Measurements from ENCODE around the gene CIRBP. TPM values are rescaled to one million over a fixed set of nuclear protein-coding genes. Genes with fewer than 3 reads are reported as not detected.

Gene CIRBP
- total RNA-seq, 3 donors from 2014 or later = 281 to 507 (median 300) TPM

DNA sequence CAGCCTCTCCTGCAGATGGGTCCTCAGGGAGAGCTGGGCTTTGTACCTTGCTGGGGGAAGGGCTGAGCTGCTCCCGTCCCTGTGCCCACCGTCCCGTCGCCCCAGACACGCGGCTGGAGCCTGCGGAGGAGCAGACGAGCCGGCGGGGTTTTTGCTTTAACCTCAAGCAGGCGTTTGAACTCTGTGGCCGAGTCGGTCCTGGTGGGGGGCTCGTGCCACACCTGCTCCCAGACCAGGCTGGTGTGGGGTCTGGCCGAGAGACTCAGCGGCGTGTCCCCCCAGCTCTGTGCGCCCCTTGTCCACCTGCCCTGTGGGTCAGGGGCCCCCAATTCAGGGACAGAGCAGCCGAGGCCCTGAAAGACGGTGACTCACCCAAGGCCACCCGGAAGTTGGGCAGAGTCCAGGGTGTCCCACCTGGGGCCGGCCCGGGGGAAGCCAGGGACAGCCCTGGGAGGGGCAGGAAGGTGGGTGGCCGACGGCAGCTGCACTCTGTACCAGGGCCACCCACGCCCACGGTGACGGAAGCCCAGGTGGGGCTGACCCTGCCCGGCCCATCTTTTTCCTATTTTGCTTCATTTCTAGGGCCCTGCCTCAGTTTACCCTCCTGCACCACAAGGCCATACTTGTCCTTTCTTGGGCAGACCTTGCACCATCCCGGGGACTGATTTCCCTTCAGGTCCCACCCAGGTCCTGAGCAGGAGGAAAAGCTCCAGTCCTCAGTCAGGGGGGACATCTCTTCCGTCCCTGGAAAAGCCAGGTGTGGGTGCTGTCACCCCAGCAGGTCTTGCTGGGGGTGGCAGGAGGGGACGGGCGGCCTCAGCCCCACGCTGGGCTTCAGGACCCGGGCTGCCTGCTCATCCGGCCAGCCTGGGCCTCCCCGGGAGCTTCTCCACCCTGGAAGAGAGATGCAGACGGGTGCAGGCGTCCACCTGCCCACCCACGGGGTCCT, 21.8 kb downstream of the CIRBP start:
- ATAC-seq = peak; percentile 85
- peaks cover 31% of the 10 kb centered on the region for H3K4me1 ChIP-seq (ENCODE audit: low read depth)

DNA sequence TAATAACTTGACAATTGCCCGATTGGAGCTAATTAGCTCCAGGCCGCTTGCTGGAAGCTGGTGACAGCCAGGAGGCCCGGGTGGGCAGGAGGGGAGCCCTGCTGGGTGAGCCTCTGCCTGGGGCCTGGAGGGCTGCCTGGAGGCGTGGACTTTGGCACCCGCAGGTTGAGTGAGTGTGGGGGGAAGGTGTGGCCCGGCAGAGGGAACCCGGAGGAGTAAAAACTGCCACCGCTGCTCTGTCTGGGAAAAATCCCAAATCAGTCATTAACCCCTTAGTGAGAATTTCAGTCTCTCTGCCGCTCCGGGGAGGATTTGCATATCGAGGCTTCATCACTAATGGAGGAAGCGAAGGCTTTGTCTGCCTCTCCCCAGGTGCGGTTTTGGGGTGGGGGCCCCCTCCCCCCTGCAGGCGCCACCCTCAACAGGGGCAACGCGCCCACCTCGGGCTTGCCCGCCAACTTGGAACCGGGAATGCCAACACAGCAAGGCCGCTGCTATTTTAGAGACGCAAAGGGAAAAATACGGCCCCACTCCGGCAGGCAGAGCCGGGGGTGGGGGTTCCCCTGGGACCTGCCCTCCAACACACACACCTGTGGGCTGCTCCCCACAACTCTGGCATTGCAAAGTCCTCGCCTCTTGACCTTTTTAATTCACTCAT, 22.8 kb downstream of the CIRBP start:
- TF ChIP-seq CTCF (IDR thresholded peaks at IDR 0.05) = no peak
- ATAC-seq (peak; percentile 68), DNase-seq (peak; percentile 59 to 75 (median 66))
- intact Hi-C loops (cut with DNase I, micrococcal nuclease) = no loop called here
- Histone ChIP-seq H3K4me3 (no peak overlapping the region), H3K4me1 (ENCODE audit: low read depth) (peaks cover 29% of the 10 kb centered on the region), H3K9me3 (no peaks in the 10 kb centered on the region), H3K36me3 (ENCODE audit: low read depth) (no peaks in the 10 kb centered on the region)

More for the DNA sequence above, 21.8 kb downstream of the CIRBP start:
- intact Hi-C loops (cut with DNase I, micrococcal nuclease) = no loop called here
- Histone ChIP-seq H3K36me3 (ENCODE audit: low read depth) (no peaks in the 10 kb centered on the region), H3K9me3 (no peaks in the 10 kb centered on the region), H3K4me3 (no peak overlapping the region)
- no peak for TF ChIP-seq CTCF (IDR thresholded peaks at IDR 0.05)
- DNase-seq = peak; percentile 75 to 89 (median 85)

- Histone ChIP-seq H3K36me3 (ENCODE audit: low read depth) (no peaks in the 10 kb centered on the region), H3K4me1 (ENCODE audit: low read depth) (peaks cover 24% of the 10 kb centered on the region), H3K9me3 (no peaks in the 10 kb centered on the region), H3K4me3 (no peak overlapping the region)
- ATAC-seq (peak; percentile 20), DNase-seq (peak in 1 of 3 donors; percentile 50)
- TF ChIP-seq CTCF (IDR thresholded peaks at IDR 0.05) = no peak
- intact Hi-C loops (cut with DNase I, micrococcal nuclease) = no loop called here
These were observed 23.5 kb downstream of the CIRBP start for GRCh38 chr19:1292419-1293151.

DNA sequence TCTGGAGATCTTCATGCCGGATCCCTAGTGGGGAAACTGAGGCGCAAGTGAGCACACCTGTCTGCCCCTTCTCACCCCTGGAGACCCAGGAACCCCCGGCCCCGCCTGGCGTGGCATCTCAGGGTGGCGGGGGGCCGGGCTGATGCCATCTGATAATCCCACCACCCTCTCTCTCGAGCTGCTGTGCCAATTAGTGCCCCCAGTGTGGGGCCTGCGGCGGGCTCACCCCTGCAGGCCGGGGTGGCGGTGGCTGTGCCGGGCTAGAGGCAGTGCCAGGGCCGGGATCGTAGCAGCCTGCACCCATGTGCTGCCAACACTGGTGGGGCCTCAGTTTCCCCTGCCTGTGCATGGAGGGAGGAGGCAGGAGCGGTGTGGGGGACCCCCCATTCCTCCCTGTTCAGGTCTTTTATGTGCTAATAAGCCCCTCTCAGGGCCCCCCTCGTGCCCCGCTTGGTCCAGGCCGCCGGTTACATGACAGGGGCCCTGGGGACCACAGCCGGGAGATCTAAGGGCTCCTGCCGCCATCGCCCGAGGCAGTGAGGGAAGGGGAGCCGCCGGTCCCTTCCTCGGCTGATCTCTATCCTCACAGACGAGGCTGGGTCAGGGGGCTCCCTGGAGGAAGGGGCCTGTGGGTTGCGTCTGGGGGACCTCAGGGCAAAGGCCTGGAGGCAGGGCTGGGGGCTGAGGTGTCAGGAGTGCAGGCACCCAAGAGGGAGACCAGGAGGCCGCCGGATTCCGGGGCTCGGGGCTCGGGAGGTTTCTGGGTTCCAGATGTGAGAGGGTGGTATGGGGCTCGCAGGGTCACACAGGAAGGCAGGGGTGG, 24.9 kb downstream of the CIRBP start:
- Histone ChIP-seq H3K9me3 (no peaks in the 10 kb centered on the region), H3K4me1 (ENCODE audit: low read depth) (peaks cover 24% of the 10 kb centered on the region), H3K4me3 (no peak overlapping the region), H3K36me3 (ENCODE audit: low read depth) (no peaks in the 10 kb centered on the region)
- intact Hi-C loops (cut with DNase I, micrococcal nuclease) = no loop called here
- ATAC-seq = no peak
- no peak for DNase-seq
- TF ChIP-seq CTCF (IDR thresholded peaks at IDR 0.05) = no peak

- intact Hi-C loops (cut with DNase I, micrococcal nuclease) = no loop called here
These were observed 25.6 kb downstream of the CIRBP start for GRCh38 chr19:1294688-1295087.

More at GRCh38 chr19:1294688-1295087, 25.6 kb downstream of the CIRBP start:
- H3K36me3 ChIP-seq (ENCODE audit: low read depth) = no peaks in the 10 kb centered on the region
- TF ChIP-seq CTCF (IDR thresholded peaks at IDR 0.05) = no peak
- no peak overlapping the region for H3K4me3 ChIP-seq
- peaks cover 19% of the 10 kb centered on the region for H3K4me1 ChIP-seq (ENCODE audit: low read depth)
- DNase-seq (no peak), ATAC-seq (no peak)
- no peaks in the 10 kb centered on the region for H3K9me3 ChIP-seq
